Liver (tissue), 9 donors: ENCODE data around the gene SREBF2. TPM values are rescaled to one million over a fixed set of nuclear protein-coding genes. Genes with fewer than 3 reads are reported as not detected.

ENCODE experiments used
- DNase-seq: peaks from one replicate; pipeline ENCODE4 v3.0.0-alpha.2; 2017; ENCODE audit warnings: low spot score
- H3K27ac ChIP-seq, 2 donors: one replicate each; pipeline ENCODE4 v1.7.0; 2013; ENCODE audit warnings: inconsistent platforms in 2 of 2, low read length in 2 of 2, control low read depth in 1 of 2, low read depth in 1 of 2, mild to moderate bottlenecking in 1 of 2
- H3K27me3 ChIP-seq, 4 donors: one replicate each; pipeline versions ENCODE4 v1.6.1 to v1.7.0; 2013; ENCODE audit warnings: low read length in 3 of 4, inconsistent platforms in 1 of 4, mild to moderate bottlenecking in 1 of 4, moderate library complexity in 1 of 4; ENCODE audit not compliant: control insufficient read depth in 4 of 4, insufficient read depth in 4 of 4
- H3K36me3 ChIP-seq, 4 donors: one replicate each; pipeline versions ENCODE4 v1.6.1 to v1.7.0; 2013; ENCODE audit warnings: low read length in 3 of 4, mild to moderate bottlenecking in 3 of 4, low read depth in 1 of 4, moderate library complexity in 1 of 4; ENCODE audit not compliant: control insufficient read depth in 4 of 4, insufficient read depth in 3 of 4
- H3K4me1 ChIP-seq, 4 donors: one replicate each; pipeline versions ENCODE4 v1.6.1 to v1.7.0; 2013; ENCODE audit warnings: low read length in 3 of 4, mild to moderate bottlenecking in 3 of 4, moderate library complexity in 1 of 4; ENCODE audit not compliant: control insufficient read depth in 4 of 4, insufficient read depth in 4 of 4
- H3K4me3 ChIP-seq, 3 donors: one replicate each; pipeline versions ENCODE4 v1.6.1 to v1.7.0; 2013; ENCODE audit warnings: low read length in 3 of 3, control low read depth in 1 of 3, low read depth in 1 of 3, mild to moderate bottlenecking in 1 of 3
- H3K9ac ChIP-seq, 2 donors: one replicate each; pipeline ENCODE4 v1.7.0; 2013; ENCODE audit warnings: low read length in 2 of 2, mild to moderate bottlenecking in 2 of 2, moderate library complexity in 2 of 2, control low read depth in 1 of 2, low read depth in 1 of 2
- H3K9me3 ChIP-seq, 4 donors: one replicate each; pipeline versions ENCODE4 v1.6.1 to v1.7.0; 2013; ENCODE audit warnings: low read length in 3 of 4; ENCODE audit not compliant: control insufficient read depth in 4 of 4
- ATF3 ChIP-seq: IDR thresholded peaks from 2 replicates; pipeline ENCODE4 v1.6.1; 2016; ENCODE audit warnings: antibody characterized with exemption
- CTCF ChIP-seq: fragments of 150-350 bp; IDR thresholded peaks from 2 replicates; pipeline ENCODE4 v1.5.1; 2017; ENCODE audit warnings: improper control_type of control experiment, low read depth, low read length; ENCODE audit not compliant: missing input control
- EGR1 ChIP-seq, 2 donors: IDR thresholded peaks; 2 replicates each; pipeline ENCODE4 v1.6.1; 2016 to 2018; ENCODE audit warnings: antibody characterized with exemption in 2 of 2, low read depth in 2 of 2
- FOXA1 ChIP-seq: IDR thresholded peaks from 2 replicates; pipeline ENCODE4 v1.6.1; 2016; ENCODE audit warnings: antibody characterized with exemption
- FOXA2 ChIP-seq: IDR thresholded peaks from 2 replicates; pipeline ENCODE4 v1.6.1; 2016; ENCODE audit warnings: antibody characterized with exemption
- GABPA ChIP-seq, 2 donors: IDR thresholded peaks in 1 of 2; conservative IDR thresholded peaks in 1 of 2; 2 replicates each; pipeline ENCODE4 v1.6.1; 2016; ENCODE audit warnings: antibody characterized with exemption in 2 of 2, mild to moderate bottlenecking in 1 of 2, moderate library complexity in 1 of 2
- HNF4A ChIP-seq, 2 donors: conservative IDR thresholded peaks; 2 replicates each; pipeline ENCODE4 v1.6.1; 2016; ENCODE audit warnings: antibody characterized with exemption in 2 of 2, mild to moderate bottlenecking in 2 of 2
- HNF4G ChIP-seq: IDR thresholded peaks from 2 replicates; pipeline ENCODE4 v1.6.1; 2016; ENCODE audit warnings: antibody characterized with exemption
- JUND ChIP-seq, 2 donors: IDR thresholded peaks; 2 replicates each; pipeline ENCODE4 v1.6.1; 2016; ENCODE audit warnings: antibody characterized with exemption in 2 of 2
- NR2F2 ChIP-seq: IDR thresholded peaks from 2 replicates; pipeline ENCODE4 v1.6.1; 2016; ENCODE audit warnings: antibody characterized with exemption
- RAD21 ChIP-seq, 2 donors: IDR thresholded peaks; 2 replicates each; pipeline ENCODE4 v1.6.1; 2016; ENCODE audit warnings: antibody characterized with exemption in 2 of 2, mild to moderate bottlenecking in 2 of 2
- RXRA ChIP-seq, 2 donors: IDR thresholded peaks; 2 replicates each; pipeline ENCODE4 v1.6.1; 2017 to 2018; ENCODE audit warnings: antibody characterized with exemption in 2 of 2, mild to moderate bottlenecking in 1 of 2
- SP1 ChIP-seq: IDR thresholded peaks from 2 replicates; pipeline ENCODE4 v1.6.1; 2018; ENCODE audit warnings: antibody characterized with exemption, mild to moderate bottlenecking
- TAF1 ChIP-seq: conservative IDR thresholded peaks from 2 replicates; pipeline ENCODE4 v1.6.1; 2016; ENCODE audit warnings: antibody characterized with exemption, mild to moderate bottlenecking
- YY1 ChIP-seq: IDR thresholded peaks from 2 replicates; pipeline ENCODE4 v1.6.1; 2016; ENCODE audit warnings: antibody characterized with exemption, mild to moderate bottlenecking
- WGBS: extraction: QIAGEN DNeasy Blood & Tissue Kit; methylation state at CpG from one replicate; pipeline ENCODE4 v1.1.7; 2013; 5-methylcytosine and 5-hydroxymethylcytosine counted together
- polyA plus RNA-seq, 2 donors: library from polyadenylated mRNA; stranded (reverse) in 1 of 2; unstranded in 1 of 2; fragments of 200-250 nt in 1 of 2; fragments of >200 nt in 1 of 2; fragmentation: Nextera tagmentation in 1 of 2; extraction: Ambion mirVana in 1 of 2; gene quantifications; one replicate each; pipeline versions ENCODE4 v1.2.1 to v1.2.3, GENCODE V29; 2013 to 2015
- total RNA-seq, 2 donors: library from RNA; depleted of rRNA; stranded (reverse); fragments of >200 nt; gene quantifications; one replicate each; pipeline ENCODE4 v1.2.3, GENCODE V29; 2014
- TF ChIP-seq, protein P1 (sequence below): IDR thresholded peaks from 2 replicates; pipeline ENCODE4 v1.6.1; 2016; ENCODE audit warnings: antibody characterized with exemption, mild to moderate bottlenecking
- TF ChIP-seq, protein P2 (sequence below): IDR thresholded peaks from 2 replicates; pipeline ENCODE4 v1.6.1; 2016; ENCODE audit warnings: antibody characterized with exemption
- TF ChIP-seq, protein P3 (sequence below): IDR thresholded peaks from 2 replicates; pipeline ENCODE4 v1.6.1; 2016; ENCODE audit warnings: antibody characterized with exemption
- donor health status: healthy.
- donor health status: healthy.
- donor health status: healthy.
- donor health status: healthy.
- donor health status: healthy.

SREBF2 gene
- total and polyA plus RNA-seq, 4 donors, result 18.3 to 69.6 (median 57.3) TPM

- TF ChIP-seq YY1, result no peak
- no peak for TF ChIP-seq RXRA (IDR thresholded peaks at IDR 0.05)
- TF ChIP-seq HNF4A (conservative IDR thresholded peaks at IDR 0.05), result no peak
- TF ChIP-seq, protein P1, sequence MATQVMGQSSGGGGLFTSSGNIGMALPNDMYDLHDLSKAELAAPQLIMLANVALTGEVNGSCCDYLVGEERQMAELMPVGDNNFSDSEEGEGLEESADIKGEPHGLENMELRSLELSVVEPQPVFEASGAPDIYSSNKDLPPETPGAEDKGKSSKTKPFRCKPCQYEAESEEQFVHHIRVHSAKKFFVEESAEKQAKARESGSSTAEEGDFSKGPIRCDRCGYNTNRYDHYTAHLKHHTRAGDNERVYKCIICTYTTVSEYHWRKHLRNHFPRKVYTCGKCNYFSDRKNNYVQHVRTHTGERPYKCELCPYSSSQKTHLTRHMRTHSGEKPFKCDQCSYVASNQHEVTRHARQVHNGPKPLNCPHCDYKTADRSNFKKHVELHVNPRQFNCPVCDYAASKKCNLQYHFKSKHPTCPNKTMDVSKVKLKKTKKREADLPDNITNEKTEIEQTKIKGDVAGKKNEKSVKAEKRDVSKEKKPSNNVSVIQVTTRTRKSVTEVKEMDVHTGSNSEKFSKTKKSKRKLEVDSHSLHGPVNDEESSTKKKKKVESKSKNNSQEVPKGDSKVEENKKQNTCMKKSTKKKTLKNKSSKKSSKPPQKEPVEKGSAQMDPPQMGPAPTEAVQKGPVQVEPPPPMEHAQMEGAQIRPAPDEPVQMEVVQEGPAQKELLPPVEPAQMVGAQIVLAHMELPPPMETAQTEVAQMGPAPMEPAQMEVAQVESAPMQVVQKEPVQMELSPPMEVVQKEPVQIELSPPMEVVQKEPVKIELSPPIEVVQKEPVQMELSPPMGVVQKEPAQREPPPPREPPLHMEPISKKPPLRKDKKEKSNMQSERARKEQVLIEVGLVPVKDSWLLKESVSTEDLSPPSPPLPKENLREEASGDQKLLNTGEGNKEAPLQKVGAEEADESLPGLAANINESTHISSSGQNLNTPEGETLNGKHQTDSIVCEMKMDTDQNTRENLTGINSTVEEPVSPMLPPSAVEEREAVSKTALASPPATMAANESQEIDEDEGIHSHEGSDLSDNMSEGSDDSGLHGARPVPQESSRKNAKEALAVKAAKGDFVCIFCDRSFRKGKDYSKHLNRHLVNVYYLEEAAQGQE, result no peak
- TF ChIP-seq RAD21 (IDR thresholded peaks at IDR 0.05), result no peak
- no peak for TF ChIP-seq CTCF
- TF ChIP-seq TAF1, result no peak
- TF ChIP-seq SP1, result no peak
- TF ChIP-seq FOXA2, result no peak
- TF ChIP-seq, protein P2, sequence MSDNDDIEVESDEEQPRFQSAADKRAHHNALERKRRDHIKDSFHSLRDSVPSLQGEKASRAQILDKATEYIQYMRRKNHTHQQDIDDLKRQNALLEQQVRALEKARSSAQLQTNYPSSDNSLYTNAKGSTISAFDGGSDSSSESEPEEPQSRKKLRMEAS, result no peak
- TF ChIP-seq ATF3, result no peak
- TF ChIP-seq, protein P3, sequence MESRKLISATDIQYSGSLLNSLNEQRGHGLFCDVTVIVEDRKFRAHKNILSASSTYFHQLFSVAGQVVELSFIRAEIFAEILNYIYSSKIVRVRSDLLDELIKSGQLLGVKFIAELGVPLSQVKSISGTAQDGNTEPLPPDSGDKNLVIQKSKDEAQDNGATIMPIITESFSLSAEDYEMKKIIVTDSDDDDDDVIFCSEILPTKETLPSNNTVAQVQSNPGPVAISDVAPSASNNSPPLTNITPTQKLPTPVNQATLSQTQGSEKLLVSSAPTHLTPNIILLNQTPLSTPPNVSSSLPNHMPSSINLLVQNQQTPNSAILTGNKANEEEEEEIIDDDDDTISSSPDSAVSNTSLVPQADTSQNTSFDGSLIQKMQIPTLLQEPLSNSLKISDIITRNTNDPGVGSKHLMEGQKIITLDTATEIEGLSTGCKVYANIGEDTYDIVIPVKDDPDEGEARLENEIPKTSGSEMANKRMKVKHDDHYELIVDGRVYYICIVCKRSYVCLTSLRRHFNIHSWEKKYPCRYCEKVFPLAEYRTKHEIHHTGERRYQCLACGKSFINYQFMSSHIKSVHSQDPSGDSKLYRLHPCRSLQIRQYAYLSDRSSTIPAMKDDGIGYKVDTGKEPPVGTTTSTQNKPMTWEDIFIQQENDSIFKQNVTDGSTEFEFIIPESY, result no peak
- no peak for TF ChIP-seq EGR1 (IDR thresholded peaks at IDR 0.05; ENCODE audit: low read depth in 2 of 2)
- no peak for TF ChIP-seq FOXA1
- no peak for TF ChIP-seq HNF4G
- no peak for TF ChIP-seq GABPA (IDR thresholded peaks at IDR 0.05 in 1 of 2, conservative IDR thresholded peaks at IDR 0.05 in 1 of 2)
- TF ChIP-seq JUND (IDR thresholded peaks at IDR 0.05), result no peak
- no peak for TF ChIP-seq NR2F2
- peak overlapping the region in 1 of 2 donors; percentile 96 for H3K9ac ChIP-seq
- WGBS, result 66% methylated on average over 2 of the region's 2 CpGs
- no peaks in the 10 kb centered on the region for H3K36me3 ChIP-seq
- no peak overlapping the region for H3K27ac ChIP-seq
- no peak overlapping the region for H3K4me3 ChIP-seq
- DNase-seq, result no peak
- no peaks in the 10 kb centered on the region for H3K9me3 ChIP-seq
- peaks cover 0 to 23% (median 17%) of the 10 kb centered on the region in 4 donors for H3K4me1 ChIP-seq
- no peaks in the 10 kb centered on the region for H3K27me3 ChIP-seq
Measured at GRCh38 chr22:41801886-41802285, 31.0 kb upstream of the SREBF2 start.
